H9 (cell line): ENCODE measurements around the gene ZNF14. TPM values are rescaled to one million over a fixed set of nuclear protein-coding genes. Genes with fewer than 3 reads are reported as not detected.

ENCODE experiments used
- DNase-seq: peaks from one replicate; pipeline ENCODE4 v3.0.0-alpha.2; 2017
- H2AFZ ChIP-seq: one replicate; pipeline ENCODE4 v1.6.1; 2013; ENCODE audit warnings: mild to moderate bottlenecking, low read length, control low read depth, moderate library complexity
- H2AK5ac ChIP-seq: 2 replicates; pipeline ENCODE4 v1.6.1; 2013; ENCODE audit warnings: low read length, control low read depth, mixed read lengths; ENCODE audit not compliant: insufficient read length
- H2BK120ac ChIP-seq: one replicate; pipeline ENCODE4 v1.6.1; 2013; ENCODE audit warnings: low read depth, mild to moderate bottlenecking, low read length, control low read depth, inconsistent platforms; ENCODE audit not compliant: poor library complexity, severe bottlenecking
- H2BK12ac ChIP-seq: 2 replicates; pipeline ENCODE4 v1.6.1; 2013; ENCODE audit warnings: low read length, control low read depth, mixed read lengths, low read depth; ENCODE audit not compliant: insufficient read length
- H2BK15ac ChIP-seq: 2 replicates; pipeline ENCODE4 v1.6.1; 2013; ENCODE audit warnings: low read depth, low read length, control low read depth
- H2BK20ac ChIP-seq: one replicate; pipeline ENCODE4 v1.6.1; 2013; ENCODE audit warnings: low read depth, mild to moderate bottlenecking, low read length, control low read depth, inconsistent platforms; ENCODE audit not compliant: poor library complexity, severe bottlenecking
- H2BK5ac ChIP-seq: 2 replicates; pipeline ENCODE4 v1.6.1; 2013; ENCODE audit warnings: low read length, control low read depth, mixed read lengths; ENCODE audit not compliant: insufficient read length
- H3K14ac ChIP-seq: 2 replicates; pipeline ENCODE4 v1.6.1; 2013; ENCODE audit warnings: low read length, control low read depth; ENCODE audit not compliant: insufficient read depth
- H3K18ac ChIP-seq: 2 replicates; pipeline ENCODE4 v1.6.1; 2013; ENCODE audit warnings: low read depth, mild to moderate bottlenecking, mixed read lengths, low read length, control low read depth; ENCODE audit not compliant: insufficient read length
- H3K23ac ChIP-seq: 2 replicates; pipeline ENCODE4 v1.6.1; 2013; ENCODE audit warnings: low read length, control low read depth, mixed read lengths, low read depth; ENCODE audit not compliant: insufficient read length
- H3K23me2 ChIP-seq: 2 replicates; pipeline ENCODE4 v1.6.1; 2013; ENCODE audit warnings: low read depth, mild to moderate bottlenecking, mixed read lengths, low read length, control low read depth; ENCODE audit not compliant: insufficient read length, poor library complexity, severe bottlenecking
- H3K27ac ChIP-seq: 2 replicates; pipeline ENCODE4 v1.5.1; 2013; ENCODE audit warnings: low read length, control low read depth, mixed read lengths, low read depth; ENCODE audit not compliant: insufficient read length
- H3K27me3 ChIP-seq: 2 replicates; pipeline ENCODE4 v1.6.1; 2013; ENCODE audit warnings: low read length, control low read depth, inconsistent platforms; ENCODE audit not compliant: insufficient read depth
- H3K4ac ChIP-seq: 2 replicates; pipeline ENCODE4 v1.6.1; 2013; ENCODE audit warnings: low read depth, mild to moderate bottlenecking, control low read depth, inconsistent platforms, low read length, moderate library complexity
- H3K4me1 ChIP-seq: 2 replicates; pipeline ENCODE4 v1.6.1; 2013; ENCODE audit warnings: low read length, control low read depth, inconsistent platforms; ENCODE audit not compliant: insufficient read depth
- H3K4me2 ChIP-seq: 2 replicates; pipeline ENCODE4 v1.6.1; 2013; ENCODE audit warnings: low read length, control low read depth, mixed read lengths; ENCODE audit not compliant: insufficient read length, insufficient read depth
- H3K56ac ChIP-seq: 2 replicates; pipeline ENCODE4 v1.6.1; 2013; ENCODE audit warnings: low read depth, mild to moderate bottlenecking, mixed read lengths, low read length, control low read depth; ENCODE audit not compliant: insufficient read length
- H3K79me1 ChIP-seq: 2 replicates; pipeline ENCODE4 v1.6.1; 2013; ENCODE audit warnings: low read depth, mild to moderate bottlenecking, moderate library complexity, low read length, control low read depth, inconsistent platforms; ENCODE audit not compliant: insufficient read depth, poor library complexity, severe bottlenecking
- H3K79me2 ChIP-seq: 2 replicates; pipeline ENCODE4 v1.6.1; 2013; ENCODE audit warnings: low read length, control low read depth, inconsistent platforms; ENCODE audit not compliant: insufficient read depth
- H3K9ac ChIP-seq: 2 replicates; pipeline ENCODE4 v1.6.1; 2013; ENCODE audit warnings: low read length, control low read depth, mixed read lengths; ENCODE audit not compliant: insufficient read length; ENCODE audit errors: extremely low read depth
- H3K9me3 ChIP-seq: one replicate; pipeline ENCODE4 v1.6.1; 2013; ENCODE audit warnings: low read depth, low read length, inconsistent platforms; ENCODE audit not compliant: control insufficient read depth
- H3T11ph ChIP-seq: one replicate; pipeline ENCODE4 v1.6.1; 2013; ENCODE audit warnings: mild to moderate bottlenecking, low read length, control low read depth, inconsistent platforms
- H4K20me1 ChIP-seq: one replicate; pipeline ENCODE4 v1.6.1; 2013; ENCODE audit not compliant: control insufficient read depth, insufficient read length, insufficient read depth
- H4K5ac ChIP-seq: 2 replicates; pipeline ENCODE4 v1.6.1; 2013; ENCODE audit warnings: low read depth, mild to moderate bottlenecking, mixed read lengths, low read length, control low read depth; ENCODE audit not compliant: insufficient read length
- H4K8ac ChIP-seq: replicated peaks from 2 replicates; pipeline ENCODE4 v1.6.1; 2013; ENCODE audit warnings: low read length, control low read depth, mixed read lengths, low read depth; ENCODE audit not compliant: insufficient read length
- H4K91ac ChIP-seq: 2 replicates; pipeline ENCODE4 v1.6.1; 2013; ENCODE audit warnings: low read depth, mild to moderate bottlenecking, moderate library complexity, mixed read lengths, low read length, control low read depth; ENCODE audit not compliant: insufficient read length
- H3K27ac Mint-ChIP-seq, 3 experiments: 2 replicates in 2 of 3; 3 replicates in 1 of 3; pipeline ENCODE4 v1.8.0; 2020 to 2021; ENCODE audit warnings: mixed read lengths in 3 of 3, mild to moderate bottlenecking in 1 of 3, moderate library complexity in 1 of 3
- H3K27me3 Mint-ChIP-seq: 2 replicates; pipeline ENCODE4 v1.8.0; 2021; ENCODE audit warnings: low read depth, mild to moderate bottlenecking, moderate library complexity, mixed read lengths
- H3K36me3 Mint-ChIP-seq, 3 experiments: 2 replicates in 2 of 3; 3 replicates in 1 of 3; pipeline ENCODE4 v1.8.0; 2020 to 2021; ENCODE audit warnings: low read depth in 3 of 3, mixed read lengths in 3 of 3; ENCODE audit not compliant: insufficient read depth in 1 of 3
- H3K4me1 Mint-ChIP-seq, 2 experiments: 2 replicates each; pipeline ENCODE4 v1.8.0; 2020; ENCODE audit warnings: mixed read lengths in 2 of 2
- H3K4me3 Mint-ChIP-seq, 2 experiments: 2 replicates in 1 of 2; 3 replicates in 1 of 2; pipeline ENCODE4 v1.8.0; 2020 to 2021; ENCODE audit warnings: mild to moderate bottlenecking in 2 of 2, mixed read lengths in 2 of 2, moderate library complexity in 1 of 2
- H3K9me3 Mint-ChIP-seq, 2 experiments: 2 replicates in 1 of 2; 3 replicates in 1 of 2; pipeline ENCODE4 v1.8.0; 2020; ENCODE audit warnings: mild to moderate bottlenecking in 2 of 2, mixed read lengths in 2 of 2, moderate library complexity in 1 of 2
- WGBS: extraction: QIAGEN DNeasy Blood & Tissue Kit; methylation state at CpG from one replicate; pipeline ENCODE4 v1.1.7; 2013; ENCODE audit warnings: missing lambda C conversion rate, low lambda C conversion rate, mixed read lengths; ENCODE audit not compliant: insufficient read length; ENCODE audit errors: extremely low coverage; 5-methylcytosine and 5-hydroxymethylcytosine counted together
- total RNA-seq: library from RNA; stranded (reverse); gene quantifications from 2 replicates; pipeline ENCODE4 v1.2.1, GENCODE V29; 2021
- TF ChIP-seq, protein P1 (sequence below): fragments of 200-600 bp; sonication (generic); conservative IDR thresholded peaks from 3 replicates; pipeline ENCODE4 v1.8.0; 2021; ENCODE audit warnings: antibody characterized with exemption, mild to moderate bottlenecking

The ZNF14 gene
- total RNA-seq, 1 experiment from 2014 or later, result 8.3 TPM

DNA sequence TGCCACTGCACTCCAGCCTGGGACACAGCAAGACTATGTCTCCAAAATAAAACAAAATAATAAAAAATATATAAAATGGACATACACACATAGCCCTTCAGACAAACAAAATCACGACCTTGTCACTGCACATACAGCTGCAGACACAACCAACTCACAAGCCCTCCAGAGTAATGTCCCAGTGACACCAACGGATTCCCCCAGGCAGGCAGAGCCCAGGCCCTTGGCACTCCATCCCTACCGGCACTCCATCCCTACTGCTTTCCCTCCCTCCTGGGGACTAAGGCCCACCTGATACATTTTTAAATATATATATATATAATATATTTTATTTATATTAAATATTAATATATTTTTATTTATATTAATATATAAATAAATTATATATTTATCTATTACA, 45.8 kb downstream of the ZNF14 start:
- H4K5ac ChIP-seq, result no peak overlapping the region
- no peaks in the 10 kb centered on the region for H4K20me1 ChIP-seq
- H2BK120ac ChIP-seq, result no peak overlapping the region
- no peaks in the 10 kb centered on the region for H3K4me1 Mint-ChIP-seq
- TF ChIP-seq, protein P1, sequence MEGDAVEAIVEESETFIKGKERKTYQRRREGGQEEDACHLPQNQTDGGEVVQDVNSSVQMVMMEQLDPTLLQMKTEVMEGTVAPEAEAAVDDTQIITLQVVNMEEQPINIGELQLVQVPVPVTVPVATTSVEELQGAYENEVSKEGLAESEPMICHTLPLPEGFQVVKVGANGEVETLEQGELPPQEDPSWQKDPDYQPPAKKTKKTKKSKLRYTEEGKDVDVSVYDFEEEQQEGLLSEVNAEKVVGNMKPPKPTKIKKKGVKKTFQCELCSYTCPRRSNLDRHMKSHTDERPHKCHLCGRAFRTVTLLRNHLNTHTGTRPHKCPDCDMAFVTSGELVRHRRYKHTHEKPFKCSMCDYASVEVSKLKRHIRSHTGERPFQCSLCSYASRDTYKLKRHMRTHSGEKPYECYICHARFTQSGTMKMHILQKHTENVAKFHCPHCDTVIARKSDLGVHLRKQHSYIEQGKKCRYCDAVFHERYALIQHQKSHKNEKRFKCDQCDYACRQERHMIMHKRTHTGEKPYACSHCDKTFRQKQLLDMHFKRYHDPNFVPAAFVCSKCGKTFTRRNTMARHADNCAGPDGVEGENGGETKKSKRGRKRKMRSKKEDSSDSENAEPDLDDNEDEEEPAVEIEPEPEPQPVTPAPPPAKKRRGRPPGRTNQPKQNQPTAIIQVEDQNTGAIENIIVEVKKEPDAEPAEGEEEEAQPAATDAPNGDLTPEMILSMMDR, result no peak
- no peak overlapping the region for H3K27ac Mint-ChIP-seq
- no peak overlapping the region for H3T11ph ChIP-seq
- H3K27me3 ChIP-seq, result no peaks in the 10 kb centered on the region
- H3K14ac ChIP-seq, result no peak overlapping the region
- no peak overlapping the region for H4K8ac ChIP-seq
- no peak overlapping the region for H3K4me2 ChIP-seq
- no CpG with 5 or more reads among the region's 3 CpGs for WGBS
- no peak overlapping the region for H3K18ac ChIP-seq
- H2AFZ ChIP-seq, result no peak overlapping the region
- H3K79me2 ChIP-seq, result no peaks in the 10 kb centered on the region
- H3K27me3 Mint-ChIP-seq, result no peaks in the 10 kb centered on the region
- no peak overlapping the region for H2BK12ac ChIP-seq
- H3K9me3 ChIP-seq, result no peaks in the 10 kb centered on the region
- H4K91ac ChIP-seq, result no peak overlapping the region
- no peak overlapping the region for H2BK5ac ChIP-seq
- no peaks in the 10 kb centered on the region for H3K23me2 ChIP-seq
- H3K23ac ChIP-seq, result no peak overlapping the region
- H2BK20ac ChIP-seq, result no peak overlapping the region
- H3K4me3 Mint-ChIP-seq, result no peak overlapping the region
- H3K56ac ChIP-seq, result no peak overlapping the region
- no peak for DNase-seq
- peaks cover 20 to 26% (median 22%) of the 10 kb centered on the region in 3 experiments for H3K36me3 Mint-ChIP-seq
- no peaks in the 10 kb centered on the region for H3K4me1 ChIP-seq
- H3K27ac ChIP-seq, result no peak overlapping the region
- peaks cover 3 to 10% of the 10 kb centered on the region in 2 experiments; a peak in 4 of 5 replicates for H3K9me3 Mint-ChIP-seq
- no peaks in the 10 kb centered on the region for H3K79me1 ChIP-seq
- H3K9ac ChIP-seq, result no peak overlapping the region
- H2BK15ac ChIP-seq, result no peak overlapping the region
- no peak overlapping the region for H3K4ac ChIP-seq
- no peak overlapping the region for H2AK5ac ChIP-seq
